ENCODE results near the gene GLP1R.

Gene GLP1R

GRCh38 chr6:39048481-39049399 is at the start of gene GLP1R:
Gene GLP1R, plus strand, starts transcription at chr6:39048781. Its CDS starts 60 bp downstream, at chr6:39048841.
- Histone ChIP-seq H3K9ac (ENCODE audit: low read length) (no peak within 1 kb of the TSS), H3K4me1 (ENCODE audit: insufficient read depth, low read length) (no peaks in the 10 kb centered on the region), H3K9me3 (ENCODE audit: low read length) (no peaks in the 10 kb centered on the region), H3K27me3 (ENCODE audit: control insufficient read depth in 1 of 2, insufficient read depth in 2 of 2, low read length in 2 of 2) (peaks cover 16 to 33% of the 10 kb centered on the region in 2 donors), H3K27ac (ENCODE audit: low read depth, low read length) (no peak within 1 kb of the TSS), H3K36me3 (ENCODE audit: insufficient read depth, low read length) (no peaks in the 10 kb centered on the region), H3K4me3 (ENCODE audit: low read depth in 1 of 2, low read length in 2 of 2) (no peak within 1 kb of the TSS)

GRCh38 chr6:39003072-39003471 is 45.5 kb upstream of the GLP1R start:
- Histone ChIP-seq H3K9me3 (ENCODE audit: low read length) (no peaks in the 10 kb centered on the region), H3K27me3 (ENCODE audit: control insufficient read depth in 1 of 2, insufficient read depth in 2 of 2, low read length in 2 of 2) (peaks cover 0 to 4% of the 10 kb centered on the region in 2 donors), H3K9ac (ENCODE audit: low read length) (no peak overlapping the region), H3K4me3 (ENCODE audit: low read depth in 1 of 2, low read length in 2 of 2) (no peak overlapping the region), H3K4me1 (ENCODE audit: insufficient read depth, low read length) (no peaks in the 10 kb centered on the region), H3K27ac (ENCODE audit: low read depth, low read length) (no peak overlapping the region), H3K36me3 (ENCODE audit: insufficient read depth, low read length) (no peaks in the 10 kb centered on the region)

- Histone ChIP-seq H3K27me3 (ENCODE audit: control insufficient read depth in 1 of 2, insufficient read depth in 2 of 2, low read length in 2 of 2) (peaks cover 0 to 4% of the 10 kb centered on the region in 2 donors), H3K4me1 (ENCODE audit: insufficient read depth, low read length) (no peaks in the 10 kb centered on the region), H3K4me3 (ENCODE audit: low read depth in 1 of 2, low read length in 2 of 2) (no peak overlapping the region)
Observed at GRCh38 chr6:39003492-39003891, 45.1 kb upstream of the GLP1R start.

DNA sequence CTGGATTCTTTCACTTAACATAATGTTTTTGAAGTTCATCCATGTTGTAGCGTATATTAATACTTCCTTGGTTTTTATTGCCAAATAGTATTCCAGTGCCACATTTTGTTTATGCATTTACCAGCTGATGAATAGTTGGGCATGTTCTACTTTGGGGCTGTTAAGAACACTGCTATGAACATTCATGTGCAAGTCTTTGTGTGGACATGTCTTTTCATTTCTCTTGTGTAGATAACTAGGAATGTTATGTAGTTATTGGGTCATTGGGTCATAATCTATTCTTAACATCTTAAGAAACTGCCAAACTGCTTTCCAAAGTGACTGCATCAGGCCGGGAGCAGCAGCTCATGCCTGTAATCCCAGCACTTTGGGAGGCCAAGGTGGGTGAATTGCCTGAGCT is 43.8 kb upstream of the GLP1R start:
- Histone ChIP-seq H3K36me3 (ENCODE audit: insufficient read depth, low read length) (no peaks in the 10 kb centered on the region), H3K4me1 (ENCODE audit: insufficient read depth, low read length) (no peaks in the 10 kb centered on the region), H3K27me3 (ENCODE audit: control insufficient read depth in 1 of 2, insufficient read depth in 2 of 2, low read length in 2 of 2) (peaks cover 0 to 4% of the 10 kb centered on the region in 2 donors), H3K9ac (ENCODE audit: low read length) (no peak overlapping the region), H3K9me3 (ENCODE audit: low read length) (no peaks in the 10 kb centered on the region), H3K27ac (ENCODE audit: low read depth, low read length) (no peak overlapping the region), H3K4me3 (ENCODE audit: low read depth in 1 of 2, low read length in 2 of 2) (no peak overlapping the region)

More at GRCh38 chr6:39003492-39003891, 45.1 kb upstream of the GLP1R start:
- Histone ChIP-seq H3K9me3 (ENCODE audit: low read length) (no peaks in the 10 kb centered on the region), H3K9ac (ENCODE audit: low read length) (no peak overlapping the region), H3K36me3 (ENCODE audit: insufficient read depth, low read length) (no peaks in the 10 kb centered on the region), H3K27ac (ENCODE audit: low read depth, low read length) (no peak overlapping the region)

DNA sequence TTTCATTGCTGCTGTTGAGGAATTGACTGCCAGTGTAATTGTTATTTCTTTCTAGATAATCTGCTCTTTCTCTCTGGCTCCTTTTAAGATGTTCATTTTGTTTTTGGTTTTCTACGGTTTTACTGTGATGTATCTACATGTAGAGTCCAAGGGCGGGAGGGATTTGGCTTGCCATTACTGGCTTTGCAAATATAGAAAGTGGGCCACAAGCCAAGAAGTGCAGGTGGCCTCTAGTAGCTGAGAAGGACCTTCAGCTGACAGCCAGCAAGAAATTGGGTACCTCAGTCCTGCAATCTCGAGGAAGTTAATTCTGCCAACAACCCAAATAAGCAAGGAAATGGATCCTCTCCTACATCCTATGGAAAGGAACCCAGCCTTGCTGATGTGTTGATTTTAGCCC is 42.8 kb upstream of the GLP1R start:
- no peak overlapping the region for H3K9ac ChIP-seq (ENCODE audit: low read length)
- no peaks in the 10 kb centered on the region for H3K4me1 ChIP-seq (ENCODE audit: insufficient read depth, low read length)
- H3K36me3 ChIP-seq (ENCODE audit: insufficient read depth, low read length) = no peaks in the 10 kb centered on the region
- H3K4me3 ChIP-seq (ENCODE audit: low read depth in 1 of 2, low read length in 2 of 2) = no peak overlapping the region
- H3K9me3 ChIP-seq (ENCODE audit: low read length) = no peaks in the 10 kb centered on the region
- H3K27me3 ChIP-seq (ENCODE audit: control insufficient read depth in 1 of 2, insufficient read depth in 2 of 2, low read length in 2 of 2) = peaks cover 0 to 4% of the 10 kb centered on the region in 2 donors
- H3K27ac ChIP-seq (ENCODE audit: low read depth, low read length) = no peak overlapping the region

- peaks cover 0 to 4% of the 10 kb centered on the region in 2 donors for H3K27me3 ChIP-seq (ENCODE audit: control insufficient read depth in 1 of 2, insufficient read depth in 2 of 2, low read length in 2 of 2)
Observed at GRCh38 chr6:39007575-39007974, 41.0 kb upstream of the GLP1R start.

GRCh38 chr6:39008737-39009136 is 39.8 kb upstream of the GLP1R start:
- Histone ChIP-seq H3K9ac (ENCODE audit: low read length) (no peak overlapping the region), H3K4me3 (ENCODE audit: low read depth in 1 of 2, low read length in 2 of 2) (no peak overlapping the region), H3K27ac (ENCODE audit: low read depth, low read length) (no peak overlapping the region), H3K36me3 (ENCODE audit: insufficient read depth, low read length) (no peaks in the 10 kb centered on the region), H3K9me3 (ENCODE audit: low read length) (no peaks in the 10 kb centered on the region), H3K27me3 (ENCODE audit: control insufficient read depth in 1 of 2, insufficient read depth in 2 of 2, low read length in 2 of 2) (no peaks in the 10 kb centered on the region), H3K4me1 (ENCODE audit: insufficient read depth, low read length) (no peaks in the 10 kb centered on the region)

More at GRCh38 chr6:39007575-39007974, 41.0 kb upstream of the GLP1R start:
- Histone ChIP-seq H3K9me3 (ENCODE audit: low read length) (no peaks in the 10 kb centered on the region), H3K4me1 (ENCODE audit: insufficient read depth, low read length) (no peaks in the 10 kb centered on the region), H3K4me3 (ENCODE audit: low read depth in 1 of 2, low read length in 2 of 2) (no peak overlapping the region), H3K27ac (ENCODE audit: low read depth, low read length) (no peak overlapping the region), H3K36me3 (ENCODE audit: insufficient read depth, low read length) (no peaks in the 10 kb centered on the region), H3K9ac (ENCODE audit: low read length) (no peak overlapping the region)

DNA sequence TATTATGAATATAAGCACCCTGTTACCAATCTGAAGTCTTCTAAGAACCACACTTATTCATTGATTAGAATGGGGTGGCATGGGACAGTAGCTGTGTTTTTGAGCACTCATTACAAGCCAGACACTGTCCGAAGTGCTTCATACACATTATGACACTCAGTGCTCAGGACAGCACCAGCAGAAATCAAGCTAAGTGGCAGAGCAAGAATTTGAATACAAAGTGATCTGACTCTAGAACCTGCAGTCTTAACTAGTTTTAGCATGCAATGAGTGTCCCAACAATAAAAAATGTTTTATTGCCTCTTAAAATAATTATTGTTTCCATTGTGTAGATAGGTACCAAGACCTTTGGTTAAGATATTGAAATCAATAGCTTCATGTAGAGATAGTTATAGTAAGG is 39.1 kb upstream of the GLP1R start:
- no peaks in the 10 kb centered on the region for H3K27me3 ChIP-seq (ENCODE audit: control insufficient read depth in 1 of 2, insufficient read depth in 2 of 2, low read length in 2 of 2)
- no peak overlapping the region for H3K9ac ChIP-seq (ENCODE audit: low read length)
- no peaks in the 10 kb centered on the region for H3K9me3 ChIP-seq (ENCODE audit: low read length)
- H3K27ac ChIP-seq (ENCODE audit: low read depth, low read length) = no peak overlapping the region
- H3K4me3 ChIP-seq (ENCODE audit: low read depth in 1 of 2, low read length in 2 of 2) = no peak overlapping the region
- no peaks in the 10 kb centered on the region for H3K36me3 ChIP-seq (ENCODE audit: insufficient read depth, low read length)
- no peaks in the 10 kb centered on the region for H3K4me1 ChIP-seq (ENCODE audit: insufficient read depth, low read length)

- Histone ChIP-seq H3K9me3 (ENCODE audit: low read length) (no peaks in the 10 kb centered on the region), H3K4me1 (ENCODE audit: insufficient read depth, low read length) (no peaks in the 10 kb centered on the region), H3K27ac (ENCODE audit: low read depth, low read length) (no peak overlapping the region), H3K36me3 (ENCODE audit: insufficient read depth, low read length) (no peaks in the 10 kb centered on the region), H3K27me3 (ENCODE audit: control insufficient read depth in 1 of 2, insufficient read depth in 2 of 2, low read length in 2 of 2) (no peaks in the 10 kb centered on the region), H3K9ac (ENCODE audit: low read length) (no peak overlapping the region), H3K4me3 (ENCODE audit: low read depth in 1 of 2, low read length in 2 of 2) (no peak overlapping the region)
Observed at GRCh38 chr6:39016839-39017546, 31.6 kb upstream of the GLP1R start.

- Histone ChIP-seq H3K9ac (ENCODE audit: low read length) (no peak overlapping the region), H3K9me3 (ENCODE audit: low read length) (no peaks in the 10 kb centered on the region), H3K4me3 (ENCODE audit: low read depth in 1 of 2, low read length in 2 of 2) (no peak overlapping the region), H3K4me1 (ENCODE audit: insufficient read depth, low read length) (no peaks in the 10 kb centered on the region), H3K27me3 (ENCODE audit: control insufficient read depth in 1 of 2, insufficient read depth in 2 of 2, low read length in 2 of 2) (no peaks in the 10 kb centered on the region), H3K27ac (ENCODE audit: low read depth, low read length) (no peak overlapping the region), H3K36me3 (ENCODE audit: insufficient read depth, low read length) (no peaks in the 10 kb centered on the region)
Observed at GRCh38 chr6:39017547-39017880, 31.1 kb upstream of the GLP1R start.

GRCh38 chr6:39018103-39018502 is 30.5 kb upstream of the GLP1R start:
- no peaks in the 10 kb centered on the region for H3K4me1 ChIP-seq (ENCODE audit: insufficient read depth, low read length)
- no peak overlapping the region for H3K27ac ChIP-seq (ENCODE audit: low read depth, low read length)
- no peaks in the 10 kb centered on the region for H3K27me3 ChIP-seq (ENCODE audit: control insufficient read depth in 1 of 2, insufficient read depth in 2 of 2, low read length in 2 of 2)
- H3K4me3 ChIP-seq (ENCODE audit: low read depth in 1 of 2, low read length in 2 of 2) = no peak overlapping the region
- H3K9me3 ChIP-seq (ENCODE audit: low read length) = no peaks in the 10 kb centered on the region
- no peaks in the 10 kb centered on the region for H3K36me3 ChIP-seq (ENCODE audit: insufficient read depth, low read length)
- H3K9ac ChIP-seq (ENCODE audit: low read length) = no peak overlapping the region
